NCI-H187 treated with DMSO at 0.1 percent for 48 hours (cell line): ENCODE measurements around the gene XYLT1.
A peak's percentile ranks its signal among the peaks of the same experiment; 100 is the strongest.

ENCODE experiments used
- DNase-seq: peaks from one replicate; lab custom pipeline; 2025; lab: John Stamatoyannopoulos, UW

Gene XYLT1

DNA sequence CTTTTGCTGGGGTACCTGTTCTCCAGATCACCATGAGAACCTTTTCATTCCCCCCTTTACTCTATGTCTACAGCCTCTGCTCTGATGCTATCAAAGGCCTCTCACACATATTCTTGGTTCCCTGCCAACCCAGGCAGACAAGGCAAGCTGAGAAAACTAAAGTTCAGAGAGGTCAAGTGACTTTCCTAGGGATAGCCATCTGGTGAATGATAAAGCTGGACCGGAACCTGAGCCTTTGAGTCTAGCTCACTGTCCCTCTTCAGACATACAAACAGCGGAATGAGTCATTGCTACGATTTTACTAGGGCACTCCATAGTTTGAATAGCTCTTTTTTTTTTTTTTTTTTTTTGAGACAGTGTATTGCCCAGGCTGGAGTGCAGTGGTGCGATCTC, 73.3 kb downstream of the XYLT1 start:
- DNase-seq = peak; percentile 19

DNA sequence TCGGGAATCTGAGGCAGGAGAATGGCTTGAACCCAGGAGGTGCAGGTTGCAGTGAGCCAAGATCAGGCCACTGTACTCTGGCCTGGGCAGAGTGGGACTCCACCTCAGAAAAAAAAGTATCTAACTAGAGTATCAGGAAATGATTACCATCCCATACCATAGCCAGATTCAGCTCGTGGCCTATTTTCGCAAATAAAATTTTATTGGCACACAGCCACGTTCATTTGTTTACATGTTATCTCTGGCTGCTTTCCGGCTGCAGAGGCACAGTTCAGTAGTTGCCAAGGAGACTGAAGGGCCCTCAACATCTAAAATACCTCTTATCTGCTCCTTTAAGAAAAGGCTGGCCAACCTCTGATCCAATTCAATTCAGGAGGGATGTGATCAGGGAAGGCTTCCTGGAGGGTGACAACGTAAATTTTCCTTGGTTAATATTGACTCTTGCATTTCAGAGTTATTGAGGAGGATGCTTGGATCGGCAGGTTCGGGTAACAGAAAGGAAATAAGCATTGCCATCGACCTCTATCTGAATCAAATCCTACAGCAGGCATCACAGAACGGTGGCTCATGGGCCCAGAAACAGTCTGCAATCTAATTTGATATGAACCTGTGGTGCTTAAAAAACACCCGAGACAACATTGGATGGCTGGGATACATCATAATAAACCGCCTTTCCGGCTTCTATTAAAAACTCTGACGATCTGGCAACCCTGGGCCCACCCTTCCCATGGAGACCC, 73.8 kb downstream of the XYLT1 start:
- DNase-seq = peak; percentile 44

DNA sequence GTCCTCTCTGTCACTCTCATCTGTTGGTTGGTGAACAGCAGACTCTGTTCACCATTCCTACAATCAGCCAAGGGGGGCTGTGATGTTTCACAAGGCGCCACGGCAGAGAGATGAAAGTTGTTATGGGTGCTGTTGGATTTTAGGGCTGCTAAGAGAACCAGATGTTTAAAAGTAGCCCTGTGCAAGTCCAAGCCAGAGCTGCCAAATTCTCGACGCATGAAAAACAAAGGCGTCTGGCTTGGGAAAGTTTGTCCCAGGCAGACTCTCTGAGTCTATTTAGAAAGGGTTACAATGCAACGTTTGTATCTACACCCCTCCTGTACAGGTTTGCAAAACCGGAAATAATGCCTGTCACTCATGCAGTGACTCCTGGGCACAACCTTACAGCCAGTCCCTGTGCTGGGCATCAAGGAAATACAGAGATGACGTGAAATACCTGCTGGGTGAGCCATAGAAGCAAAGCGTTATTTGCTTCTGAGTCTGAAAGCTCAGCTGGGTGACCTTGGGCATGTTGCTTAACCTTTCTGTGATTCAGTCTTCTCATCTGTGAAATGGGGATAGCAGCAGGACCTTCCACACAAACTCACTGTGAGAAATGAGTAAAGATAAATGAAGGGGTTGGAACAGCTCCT, 74.8 kb downstream of the XYLT1 start:
- DNase-seq = no peak

DNA sequence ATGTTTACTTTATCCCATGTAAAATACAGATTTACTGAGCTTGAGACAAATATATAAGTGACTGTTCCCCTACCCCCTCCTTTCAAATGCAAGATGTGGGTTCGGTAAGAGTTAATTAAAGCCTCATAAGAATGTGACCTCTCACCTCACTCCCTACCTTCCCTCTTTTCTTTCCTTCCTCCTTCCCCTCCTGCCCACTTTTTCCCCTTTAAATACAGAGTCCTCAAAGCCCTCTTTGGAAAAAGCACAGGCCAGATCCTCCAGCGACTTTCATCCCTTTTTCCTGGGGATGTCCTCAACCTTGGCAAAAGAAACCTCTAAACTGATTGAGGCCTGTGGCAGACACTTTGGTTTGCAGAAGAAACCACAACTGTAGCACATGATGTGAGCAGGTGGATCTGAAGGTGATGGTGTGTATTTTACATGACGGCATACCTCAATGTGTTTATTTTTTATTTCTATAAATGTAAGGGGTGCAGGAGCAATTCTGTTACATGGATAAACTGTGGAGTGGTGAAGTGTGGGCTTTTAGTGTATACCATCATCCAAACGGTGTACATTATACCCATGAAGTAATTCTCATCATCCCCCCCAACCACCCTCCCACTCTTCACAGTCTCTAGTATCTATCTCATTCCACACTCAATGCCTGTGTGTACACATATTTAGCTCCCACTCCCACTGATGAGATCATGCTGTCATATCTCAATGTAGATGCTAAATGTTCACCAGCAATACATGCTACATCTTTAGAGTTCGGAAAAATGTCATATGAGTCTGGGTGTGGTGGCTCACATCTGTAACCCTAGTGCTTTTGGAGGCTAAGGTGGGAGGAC, 77.7 kb downstream of the XYLT1 start:
- DNase-seq = no peak

DNA sequence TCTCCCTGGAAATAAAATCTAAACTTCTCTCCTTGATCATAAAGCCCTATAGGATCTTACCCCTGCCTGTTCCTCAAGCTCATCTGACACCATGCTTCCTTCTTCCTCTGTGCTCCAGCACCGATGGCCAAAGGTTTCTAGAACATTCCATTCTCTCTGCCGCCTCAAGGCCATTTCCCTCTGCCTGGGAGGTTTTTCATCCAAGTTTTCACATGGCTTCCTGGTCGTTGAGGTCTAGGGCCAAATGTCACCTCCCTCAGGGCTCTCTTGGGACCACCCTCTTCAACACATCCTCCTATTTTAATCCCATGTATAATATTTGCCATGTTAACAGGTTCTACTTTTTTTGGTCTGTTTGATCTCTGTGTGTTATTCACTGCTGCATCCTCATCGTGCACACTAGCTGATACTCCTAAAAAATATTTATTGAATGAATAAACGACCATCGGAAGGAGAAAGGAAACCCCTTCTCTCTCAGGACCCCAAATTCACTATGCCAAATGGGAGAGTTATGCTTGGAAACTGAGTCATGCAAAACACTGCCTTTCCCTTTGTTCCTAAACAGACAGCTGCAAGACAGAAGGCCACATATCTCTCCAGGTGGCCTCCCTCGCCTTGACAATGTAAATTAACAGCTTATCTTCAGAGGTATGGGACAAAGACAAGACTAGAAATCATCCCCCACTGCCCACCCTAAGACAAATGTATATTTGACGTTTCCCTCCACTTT, 78.5 kb downstream of the XYLT1 start:
- DNase-seq = no peak

DNA sequence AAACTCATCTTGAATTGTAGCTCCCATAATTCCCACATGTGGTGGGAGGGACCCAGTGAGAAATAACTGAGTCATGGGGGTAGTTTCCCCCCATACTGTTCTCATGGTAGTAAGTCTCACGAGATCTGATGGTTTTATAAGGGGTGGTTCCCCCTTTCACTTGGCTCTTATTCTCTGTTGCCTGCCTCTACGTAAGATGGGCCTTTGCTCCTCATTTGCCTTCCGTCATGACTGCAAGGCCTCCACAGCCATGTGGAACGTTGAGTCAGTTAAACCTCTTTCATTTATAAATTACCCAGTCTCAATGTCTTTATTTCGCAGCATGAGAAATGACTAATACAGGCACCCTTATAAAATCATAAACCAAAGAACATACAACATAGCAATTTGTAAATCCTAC, 79.0 kb downstream of the XYLT1 start:
- DNase-seq = no peak

DNA sequence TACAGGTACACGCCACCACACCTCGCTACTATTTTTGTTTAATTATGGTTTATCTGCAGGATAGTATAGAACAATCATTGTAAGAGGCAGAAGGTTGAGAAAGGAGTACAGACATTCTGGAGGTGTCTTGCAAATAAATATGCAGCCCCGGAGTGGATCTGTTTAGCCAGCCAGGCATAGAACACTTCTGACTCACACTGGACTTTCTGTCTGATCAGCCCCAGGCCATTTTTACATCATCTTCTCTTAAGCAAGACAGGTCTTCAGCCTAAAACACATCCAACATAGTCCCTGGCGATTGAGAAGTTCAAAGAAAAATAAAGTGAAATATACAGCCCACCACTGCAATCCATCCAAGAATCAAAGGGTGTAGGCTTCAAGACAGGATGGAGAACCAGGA, 81.4 kb downstream of the XYLT1 start:
- DNase-seq = no peak

DNA sequence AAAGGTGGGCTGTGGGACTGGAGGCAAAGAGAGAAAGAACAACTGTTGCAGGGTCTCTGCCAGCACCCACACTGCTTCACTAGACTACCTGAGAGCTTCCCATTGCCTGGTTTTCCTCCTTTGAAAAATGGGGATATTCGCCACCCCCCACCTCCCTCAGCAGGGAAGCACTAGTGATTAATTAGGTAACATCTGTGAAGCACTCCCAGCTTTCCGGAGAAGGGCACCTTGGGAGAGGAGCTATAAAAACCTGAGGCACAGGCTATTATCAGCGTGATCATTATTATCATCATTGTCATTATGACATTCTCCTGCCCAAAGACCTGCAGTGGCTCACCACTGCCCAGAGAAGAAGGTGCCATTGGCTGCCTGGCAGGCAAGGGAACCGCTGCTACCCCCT, 83.5 kb downstream of the XYLT1 start:
- DNase-seq = no peak

DNA sequence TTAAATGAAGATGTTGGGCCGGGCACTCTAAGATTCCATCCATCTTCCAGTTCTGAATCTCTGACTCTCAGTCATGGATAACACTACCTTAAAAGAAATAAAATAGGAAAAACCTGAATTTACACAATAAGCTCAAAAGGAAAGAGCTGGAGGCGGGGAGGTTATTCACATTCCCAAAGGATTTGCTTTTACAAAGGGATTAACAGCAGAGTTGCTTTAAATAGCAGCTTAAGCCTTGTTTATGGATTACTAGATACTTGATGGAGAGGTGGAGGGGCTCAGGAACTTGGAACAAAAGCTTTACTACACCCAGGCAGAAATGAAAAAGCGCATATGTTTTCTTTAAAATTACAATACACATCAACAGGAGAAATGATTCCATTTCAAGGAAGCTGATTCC, 84.5 kb downstream of the XYLT1 start:
- DNase-seq = no peak

DNA sequence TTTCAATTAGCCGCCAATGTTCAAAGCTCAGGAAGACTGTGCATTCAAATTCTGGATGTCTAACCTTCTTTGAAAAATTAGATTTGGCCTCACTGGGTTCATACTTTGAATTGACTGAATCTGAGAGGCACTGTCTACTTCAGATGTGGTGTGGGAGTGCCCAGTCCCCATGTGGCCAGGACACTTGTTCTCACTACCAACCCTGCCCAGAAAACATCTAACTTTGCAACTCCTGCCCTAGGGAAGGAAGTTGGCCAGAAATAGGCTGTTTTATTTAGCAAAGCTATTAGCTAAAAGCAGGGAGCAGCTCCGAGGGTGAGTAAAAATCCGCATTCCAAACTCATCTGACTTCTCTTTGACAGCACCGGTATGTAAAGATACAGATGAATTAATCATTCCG, 86.3 kb downstream of the XYLT1 start:
- DNase-seq = no peak

DNA sequence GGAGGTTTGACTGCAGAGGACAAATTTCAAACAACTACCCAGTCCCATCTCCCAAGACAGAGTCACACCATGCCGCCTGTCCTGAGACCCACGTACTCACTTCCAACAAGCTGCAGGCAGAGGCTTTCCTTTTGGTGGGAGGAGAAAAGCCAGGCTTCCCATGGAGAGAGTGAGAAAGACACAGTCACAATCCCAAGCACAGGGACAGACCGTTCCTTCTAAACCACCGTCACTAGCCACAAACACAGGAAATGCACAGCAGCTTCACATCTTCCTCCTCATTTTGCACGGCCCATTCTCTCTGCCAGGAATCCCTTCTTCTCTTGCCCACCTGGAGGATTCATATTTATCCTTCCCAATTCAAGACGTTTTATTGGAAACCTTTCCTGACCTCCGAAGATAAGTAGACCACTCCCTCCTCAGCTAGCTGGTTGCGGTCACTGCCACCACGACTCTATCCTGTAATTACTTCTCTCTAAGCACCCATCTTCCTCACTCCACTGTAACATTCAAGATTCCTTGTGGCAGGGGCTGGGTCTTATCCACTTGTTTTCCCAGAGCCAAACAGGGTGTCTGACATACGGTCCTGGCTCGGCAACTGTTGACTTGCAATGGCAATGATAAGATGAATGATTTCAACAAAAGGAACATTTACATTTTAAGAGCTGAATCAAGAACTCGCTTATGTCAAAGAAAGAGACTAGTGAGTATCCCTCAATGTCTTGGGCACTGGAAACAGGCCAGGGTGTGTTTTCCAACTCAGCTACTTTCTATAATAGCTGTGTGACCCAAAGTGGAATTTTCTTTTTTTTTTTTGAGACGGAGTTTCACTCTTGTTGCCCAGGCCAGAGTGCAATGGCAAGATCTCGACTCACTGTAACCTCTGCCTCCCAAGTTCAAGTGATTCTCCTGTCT, 87.6 kb downstream of the XYLT1 start:
- no peak for DNase-seq

DNA sequence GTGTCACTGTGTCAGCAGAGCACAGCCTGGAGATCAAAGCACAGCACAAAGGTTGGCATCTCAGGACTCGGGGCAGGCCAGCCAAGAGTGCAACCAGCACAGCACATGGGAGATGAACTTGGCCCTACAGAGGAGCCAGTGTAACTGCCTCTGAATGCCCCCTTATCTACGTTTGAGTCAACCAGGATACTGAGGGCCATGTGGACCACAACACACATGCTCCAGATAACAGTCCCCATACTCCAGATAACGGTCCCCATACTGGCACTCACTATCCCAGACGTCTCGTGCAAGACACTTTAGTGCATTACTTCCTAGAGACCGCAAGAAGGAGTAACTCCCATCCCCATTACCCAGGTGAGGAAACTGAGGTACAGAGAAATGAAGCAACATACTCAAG, 88.2 kb downstream of the XYLT1 start:
- no peak for DNase-seq

DNA sequence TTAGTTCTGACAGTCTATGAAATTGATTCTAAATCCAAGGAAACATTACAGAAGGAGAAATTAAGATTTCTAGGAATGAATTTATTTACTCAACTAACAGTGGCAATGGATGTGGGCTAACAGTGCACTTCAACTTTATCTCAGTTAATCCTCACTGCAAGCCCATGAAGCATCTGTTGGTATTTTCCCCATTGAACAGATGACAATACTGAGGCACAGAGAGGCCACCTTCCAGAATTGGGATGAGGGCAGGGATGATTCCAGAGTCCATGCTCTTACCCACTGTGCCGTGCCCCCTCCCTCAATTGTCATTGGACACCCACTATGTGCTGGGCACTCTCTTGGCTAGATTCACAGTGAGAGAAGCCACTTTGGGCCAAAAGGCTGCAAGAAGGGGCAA, 89.0 kb downstream of the XYLT1 start:
- no peak for DNase-seq

DNA sequence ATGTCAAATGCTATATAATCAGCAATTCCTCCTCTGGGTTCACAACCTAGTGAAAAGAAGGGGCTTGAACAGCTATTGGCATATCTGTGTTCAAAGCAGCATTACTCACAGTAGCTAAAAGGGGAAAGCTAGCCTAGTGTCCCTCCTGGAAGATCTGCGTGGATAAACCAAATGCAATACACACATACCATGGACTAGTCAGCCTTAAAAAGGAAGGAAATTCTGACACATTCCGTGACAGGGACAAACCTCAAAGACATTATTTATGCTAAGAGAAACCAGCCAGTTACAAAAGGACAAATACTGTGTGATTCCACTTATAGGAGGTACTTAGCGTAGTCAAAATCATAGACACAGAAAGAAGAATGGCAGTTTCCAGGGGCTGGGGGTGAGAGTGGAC, 90.1 kb downstream of the XYLT1 start:
- DNase-seq = no peak

DNA sequence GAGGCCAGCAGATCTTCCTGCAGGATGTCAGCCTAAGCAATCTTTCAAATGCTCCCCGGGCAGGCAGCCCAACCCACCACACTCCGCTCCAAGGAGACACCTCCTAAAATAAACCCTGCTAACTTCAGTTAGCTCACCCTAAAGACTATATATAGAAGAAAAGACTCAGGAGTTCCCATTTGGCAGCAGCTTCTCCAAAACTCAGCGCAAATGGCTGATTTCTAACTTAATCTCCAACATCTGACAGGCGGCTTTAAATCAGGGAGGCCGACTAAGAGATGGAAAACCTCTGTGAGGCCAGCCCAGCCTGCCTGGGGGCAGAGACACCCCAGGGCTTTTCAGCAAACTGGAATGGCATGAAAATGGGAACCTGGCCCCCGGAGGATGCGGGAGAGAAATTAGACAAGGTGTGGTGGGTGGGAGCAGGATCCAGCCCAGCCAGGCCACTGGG, 91.6 kb downstream of the XYLT1 start:
- DNase-seq = no peak

DNA sequence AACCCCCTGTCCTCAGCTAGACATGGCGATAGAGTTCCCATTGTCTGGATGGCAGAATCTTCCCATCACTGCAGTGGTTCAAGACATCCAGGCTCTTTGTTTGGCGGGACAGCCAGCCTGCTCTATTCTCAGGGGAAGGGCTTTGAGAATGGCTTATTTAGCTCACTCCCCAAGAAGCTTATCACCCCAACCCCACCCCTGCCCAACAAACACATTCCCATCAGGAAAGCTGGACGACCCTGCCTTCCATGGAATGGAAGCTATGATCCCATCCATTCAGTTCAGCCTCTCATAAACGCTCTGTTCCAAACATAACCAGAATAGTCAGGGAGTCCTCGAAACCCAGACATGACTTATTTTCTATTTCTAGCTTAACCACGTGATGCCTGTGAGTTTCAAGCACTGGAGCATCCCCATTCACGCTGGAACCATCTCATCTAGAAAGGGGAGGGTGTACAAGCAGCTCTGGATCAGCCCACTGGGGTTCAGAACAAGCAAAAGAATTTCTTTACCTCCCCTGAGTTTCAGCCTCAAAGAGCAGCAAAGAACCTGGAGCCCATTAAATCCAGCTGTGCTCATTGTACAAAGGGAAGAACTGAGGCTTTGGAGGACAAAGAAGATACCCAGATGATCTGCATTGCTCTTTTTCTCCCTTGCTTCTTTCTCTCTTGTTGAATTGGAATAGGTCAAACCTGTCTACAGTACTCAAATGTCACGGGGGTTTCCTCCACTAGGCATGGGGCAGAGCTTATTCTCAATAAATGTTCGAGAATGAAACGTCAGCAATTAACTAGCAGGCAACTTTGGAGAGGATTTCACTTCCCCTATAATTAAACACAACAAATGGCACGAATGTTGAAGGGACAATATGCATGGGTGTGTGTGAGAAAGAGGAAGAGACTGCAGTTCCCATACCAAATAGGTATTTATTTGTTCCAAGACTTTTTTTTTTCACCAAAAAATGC, 93.1 kb downstream of the XYLT1 start:
- DNase-seq = no peak

DNA sequence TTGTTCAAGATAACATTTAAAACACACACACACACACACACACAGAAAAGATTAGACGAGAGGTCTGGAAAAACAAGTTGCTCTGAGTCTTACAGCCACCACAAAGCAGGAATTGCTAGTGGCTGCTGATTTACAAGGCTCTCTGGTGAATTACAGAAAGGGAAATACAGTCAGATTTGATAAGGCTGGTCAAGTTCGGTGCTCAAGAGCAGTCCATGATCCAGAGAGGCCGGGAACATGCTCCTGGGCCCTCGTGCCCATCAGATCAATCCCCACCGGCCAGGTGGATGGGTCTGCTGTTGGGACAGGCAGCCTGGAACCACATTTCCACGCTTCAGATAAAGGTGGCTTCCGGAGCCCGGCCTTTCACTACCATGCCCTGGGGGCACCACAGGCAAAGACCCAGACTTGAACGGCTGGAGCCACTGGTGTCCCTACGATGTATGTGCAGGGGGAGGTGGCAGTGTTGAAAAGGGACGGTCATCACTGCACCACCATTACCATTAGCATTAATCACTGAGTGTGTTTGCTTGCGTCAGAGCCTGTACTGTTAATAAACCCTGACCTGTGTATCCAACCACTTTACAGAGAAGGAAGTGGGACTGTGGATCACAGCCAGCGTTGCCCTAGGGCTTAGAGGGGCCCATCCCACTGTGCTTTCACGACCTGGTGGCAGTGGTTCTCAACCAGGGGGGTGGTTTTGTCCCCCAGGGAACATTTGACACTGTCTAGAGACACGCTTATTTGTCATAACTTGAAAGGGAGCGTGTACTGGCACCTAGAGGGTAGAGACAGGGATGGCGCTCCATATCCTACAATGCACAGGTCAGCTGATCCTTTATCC, 95.1 kb downstream of the XYLT1 start:
- no peak for DNase-seq

DNA sequence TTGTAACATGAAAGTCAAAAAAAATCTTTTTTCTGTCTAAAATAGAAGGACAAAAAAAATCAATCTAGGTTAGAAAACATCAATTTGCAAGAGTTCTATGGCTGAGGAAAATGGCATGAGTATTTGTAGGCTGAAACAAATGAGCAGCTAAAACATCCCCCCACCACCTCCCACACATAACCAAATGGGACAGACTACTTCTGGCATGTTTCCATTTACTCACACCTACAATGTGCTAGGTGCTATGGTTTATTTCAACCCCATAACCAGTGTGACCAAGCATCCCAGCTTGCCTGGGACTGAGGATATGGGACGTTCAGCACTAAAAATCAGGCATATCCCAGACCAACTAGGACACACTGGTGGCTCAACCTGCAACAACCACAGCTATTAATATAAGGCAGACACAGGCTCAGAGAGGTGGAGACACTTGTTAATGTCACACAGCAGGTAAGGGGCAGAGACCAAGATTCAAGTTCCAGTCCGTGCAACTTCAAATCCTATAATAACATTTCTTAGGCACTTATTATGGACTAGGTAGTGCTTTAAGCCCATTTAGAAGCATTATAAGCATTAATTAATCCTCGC, 96.0 kb downstream of the XYLT1 start:
- no peak for DNase-seq

DNA sequence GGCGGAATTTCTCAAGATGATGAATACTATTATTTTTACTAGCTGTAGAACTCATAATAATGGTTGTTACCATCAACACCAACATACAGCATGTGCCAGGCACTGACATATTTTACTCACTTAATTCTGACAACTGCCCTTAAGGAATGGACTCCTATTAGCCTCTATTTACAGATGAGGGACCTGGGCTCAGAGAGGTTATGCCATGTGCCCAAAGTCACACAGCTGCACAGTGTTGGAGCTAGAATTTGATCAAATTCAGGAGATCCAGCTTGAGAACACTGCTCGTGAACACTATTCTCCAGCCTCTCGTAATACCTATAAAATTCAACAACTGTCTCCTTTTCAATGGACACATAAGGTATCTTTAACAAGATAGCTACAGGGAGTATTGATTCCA, 97.2 kb downstream of the XYLT1 start:
- DNase-seq = no peak
